K562 (cell line): ENCODE results near the gene ZMAT3. TPM values are rescaled to one million over a fixed set of nuclear protein-coding genes. Genes with fewer than 3 reads are reported as not detected.

Experiments
- BRF1 ChIP-seq: IDR thresholded peaks from 3 replicates; pipeline ENCODE4 v1.6.1; 2011; ENCODE audit warnings: borderline replicate concordance, mild to moderate bottlenecking; ENCODE audit not compliant: insufficient read length; ENCODE audit errors: extremely low read depth
- HDGF ChIP-seq: fragments of 450-650 bp; IDR thresholded peaks from 2 replicates; pipeline ENCODE4 v1.6.1; 2016
- PPARD ChIP-seq: fragments of 250-450 bp; sonication (Bioruptor Pico); IDR thresholded peaks from 2 replicates; pipeline ENCODE4 v1.8.0; 2022; ENCODE audit warnings: inconsistent platforms, mild to moderate bottlenecking, moderate library complexity
- RBM34 ChIP-seq: fragments of 200-400 bp; formaldehyde crosslinking; IDR thresholded peaks from 2 replicates; pipeline ENCODE4 v1.6.1; 2018; ENCODE audit warnings: low read length, borderline replicate concordance; ENCODE audit not compliant: insufficient read depth
- polyA plus RNA-seq, 8 experiments: library from polyadenylated mRNA; depleted of rRNA in 4 of 8; stranded (reverse) in 5 of 8; unstranded in 3 of 8; fragments of >200 nt; fragmentation: Nextera tagmentation in 2 of 8; fragmentation: Illumina TruSeq in 1 of 8; extraction: Ambion mirVana in 2 of 8; extraction: Trizol in 1 of 8; gene quantifications; 2 replicates each; pipeline versions ENCODE4 v1.2.1 to v1.2.3, GENCODE V29; 2011 to 2014; ENCODE audit warnings: inconsistent platforms in 1 of 8, missing spikeins in 1 of 8
- total RNA-seq, 7 experiments: library from RNA; depleted of rRNA in 6 of 7; stranded (reverse); fragments of >200 nt in 6 of 7; fragmentation: Illumina TruSeq in 2 of 7; extraction: Trizol in 2 of 7; gene quantifications; 2 replicates each; pipeline versions ENCODE4 v1.2.1 to v1.2.3, GENCODE V29; 2011 to 2021; ENCODE audit warnings: low replicate concordance in 1 of 7
- TF ChIP-seq, protein P1 (sequence below): fragments of 250-450 bp; sonication (Bioruptor Pico); IDR thresholded peaks from 2 replicates; pipeline ENCODE4 v1.5.0; 2022; ENCODE audit warnings: mild to moderate bottlenecking
- TF ChIP-seq, protein P2 (sequence below), 2 experiments: fragments of 200-800 bp in 1 of 2; sonication (Bioruptor generic) in 1 of 2; sonication (generic) in 1 of 2; formaldehyde crosslinking in 1 of 2; IDR thresholded peaks in 1 of 2; conservative IDR thresholded peaks in 1 of 2; 2 replicates each; pipeline versions ENCODE4 v1.5.0 to v1.6.1; 2016 to 2020; ENCODE audit warnings: missing compliant biosample characterization in 1 of 2, missing genetic modification characterization in 1 of 2, missing genetic modification reagents in 1 of 2
- TF ChIP-seq, protein P3 (sequence below): fragments of 450-650 bp; IDR thresholded peaks from 2 replicates; pipeline ENCODE4 v1.6.1; 2017; ENCODE audit warnings: antibody characterized with exemption, mild to moderate bottlenecking

Gene ZMAT3
- total and polyA plus RNA-seq, 9 of the 15 experiments (the other 6 are each of a cell fraction or from before 2014, with no cell fraction given): 0.87 to 5.1 (median 3.9) TPM

DNA sequence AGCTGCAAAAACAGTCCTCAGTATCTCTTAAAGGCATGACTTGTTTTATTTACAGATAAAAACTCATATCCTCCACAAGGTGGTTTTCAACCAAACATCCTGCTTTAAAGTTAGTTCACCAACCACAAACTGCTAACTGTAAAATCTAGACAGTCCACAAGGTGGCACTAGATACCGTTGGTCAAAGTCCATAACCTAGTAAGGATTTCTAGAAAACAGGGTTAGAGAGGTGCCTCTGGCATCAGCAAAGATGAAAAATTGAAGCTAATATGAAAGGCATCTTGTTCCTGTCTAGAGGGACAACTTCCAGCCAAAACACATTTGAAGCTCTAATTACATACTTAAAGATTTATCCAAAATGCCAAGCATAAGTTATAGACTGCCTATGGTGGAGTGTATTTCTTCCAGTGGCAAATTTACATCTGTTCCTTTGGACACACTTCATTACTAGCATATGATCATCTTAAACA is 56.0 kb downstream of the ZMAT3 start (continued):
- no peak for TF ChIP-seq BRF1
- no peak for TF ChIP-seq RBM34
- TF ChIP-seq PPARD (CRISPR knock-in tag): no peak
- TF ChIP-seq, protein P1, sequence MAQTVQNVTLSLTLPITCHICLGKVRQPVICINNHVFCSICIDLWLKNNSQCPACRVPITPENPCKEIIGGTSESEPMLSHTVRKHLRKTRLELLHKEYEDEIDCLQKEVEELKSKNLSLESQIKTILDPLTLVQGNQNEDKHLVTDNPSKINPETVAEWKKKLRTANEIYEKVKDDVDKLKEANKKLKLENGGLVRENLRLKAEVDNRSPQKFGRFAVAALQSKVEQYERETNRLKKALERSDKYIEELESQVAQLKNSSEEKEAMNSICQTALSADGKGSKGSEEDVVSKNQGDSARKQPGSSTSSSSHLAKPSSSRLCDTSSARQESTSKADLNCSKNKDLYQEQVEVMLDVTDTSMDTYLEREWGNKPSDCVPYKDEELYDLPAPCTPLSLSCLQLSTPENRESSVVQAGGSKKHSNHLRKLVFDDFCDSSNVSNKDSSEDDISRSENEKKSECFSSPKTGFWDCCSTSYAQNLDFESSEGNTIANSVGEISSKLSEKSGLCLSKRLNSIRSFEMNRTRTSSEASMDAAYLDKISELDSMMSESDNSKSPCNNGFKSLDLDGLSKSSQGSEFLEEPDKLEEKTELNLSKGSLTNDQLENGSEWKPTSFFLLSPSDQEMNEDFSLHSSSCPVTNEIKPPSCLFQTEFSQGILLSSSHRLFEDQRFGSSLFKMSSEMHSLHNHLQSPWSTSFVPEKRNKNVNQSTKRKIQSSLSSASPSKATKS (CRISPR knock-in tag): no peak
- TF ChIP-seq, protein P2, sequence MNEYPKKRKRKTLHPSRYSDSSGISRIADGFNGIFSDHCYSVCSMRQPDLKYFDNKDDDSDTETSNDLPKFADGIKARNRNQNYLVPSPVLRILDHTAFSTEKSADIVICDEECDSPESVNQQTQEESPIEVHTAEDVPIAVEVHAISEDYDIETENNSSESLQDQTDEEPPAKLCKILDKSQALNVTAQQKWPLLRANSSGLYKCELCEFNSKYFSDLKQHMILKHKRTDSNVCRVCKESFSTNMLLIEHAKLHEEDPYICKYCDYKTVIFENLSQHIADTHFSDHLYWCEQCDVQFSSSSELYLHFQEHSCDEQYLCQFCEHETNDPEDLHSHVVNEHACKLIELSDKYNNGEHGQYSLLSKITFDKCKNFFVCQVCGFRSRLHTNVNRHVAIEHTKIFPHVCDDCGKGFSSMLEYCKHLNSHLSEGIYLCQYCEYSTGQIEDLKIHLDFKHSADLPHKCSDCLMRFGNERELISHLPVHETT (CRISPR knock-in tag; conservative IDR thresholded peaks at IDR 0.05 in 1 of 2, IDR thresholded peaks at IDR 0.05 in 1 of 2): no peak
- TF ChIP-seq, protein P3, sequence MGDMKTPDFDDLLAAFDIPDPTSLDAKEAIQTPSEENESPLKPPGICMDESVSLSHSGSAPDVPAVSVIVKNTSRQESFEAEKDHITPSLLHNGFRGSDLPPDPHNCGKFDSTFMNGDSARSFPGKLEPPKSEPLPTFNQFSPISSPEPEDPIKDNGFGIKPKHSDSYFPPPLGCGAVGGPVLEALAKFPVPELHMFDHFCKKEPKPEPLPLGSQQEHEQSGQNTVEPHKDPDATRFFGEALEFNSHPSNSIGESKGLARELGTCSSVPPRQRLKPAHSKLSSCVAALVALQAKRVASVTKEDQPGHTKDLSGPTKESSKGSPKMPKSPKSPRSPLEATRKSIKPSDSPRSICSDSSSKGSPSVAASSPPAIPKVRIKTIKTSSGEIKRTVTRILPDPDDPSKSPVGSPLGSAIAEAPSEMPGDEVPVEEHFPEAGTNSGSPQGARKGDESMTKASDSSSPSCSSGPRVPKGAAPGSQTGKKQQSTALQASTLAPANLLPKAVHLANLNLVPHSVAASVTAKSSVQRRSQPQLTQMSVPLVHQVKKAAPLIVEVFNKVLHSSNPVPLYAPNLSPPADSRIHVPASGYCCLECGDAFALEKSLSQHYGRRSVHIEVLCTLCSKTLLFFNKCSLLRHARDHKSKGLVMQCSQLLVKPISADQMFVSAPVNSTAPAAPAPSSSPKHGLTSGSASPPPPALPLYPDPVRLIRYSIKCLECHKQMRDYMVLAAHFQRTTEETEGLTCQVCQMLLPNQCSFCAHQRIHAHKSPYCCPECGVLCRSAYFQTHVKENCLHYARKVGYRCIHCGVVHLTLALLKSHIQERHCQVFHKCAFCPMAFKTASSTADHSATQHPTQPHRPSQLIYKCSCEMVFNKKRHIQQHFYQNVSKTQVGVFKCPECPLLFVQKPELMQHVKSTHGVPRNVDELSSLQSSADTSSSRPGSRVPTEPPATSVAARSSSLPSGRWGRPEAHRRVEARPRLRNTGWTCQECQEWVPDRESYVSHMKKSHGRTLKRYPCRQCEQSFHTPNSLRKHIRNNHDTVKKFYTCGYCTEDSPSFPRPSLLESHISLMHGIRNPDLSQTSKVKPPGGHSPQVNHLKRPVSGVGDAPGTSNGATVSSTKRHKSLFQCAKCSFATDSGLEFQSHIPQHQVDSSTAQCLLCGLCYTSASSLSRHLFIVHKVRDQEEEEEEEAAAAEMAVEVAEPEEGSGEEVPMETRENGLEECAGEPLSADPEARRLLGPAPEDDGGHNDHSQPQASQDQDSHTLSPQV: 0 out of 2 replicates have a peak, but pooled peaks have one; percentile 43
- TF ChIP-seq HDGF: no peak
